GM19455 (cell line): ENCODE data around the gene FAM156A.
"Not testable (repeated sequence)": the region's sequence is repeated elsewhere in the genome, so short reads cannot be mapped to it uniquely, and the experiment has no call there.

Experiments used
- ATAC-seq: cut with Tn5 transposase; IDR thresholded peaks from one replicate; pipeline ENCODE4 v1.9.1; 2021; ENCODE audit not compliant: unreplicated experiment

FAM156A gene

DNA sequence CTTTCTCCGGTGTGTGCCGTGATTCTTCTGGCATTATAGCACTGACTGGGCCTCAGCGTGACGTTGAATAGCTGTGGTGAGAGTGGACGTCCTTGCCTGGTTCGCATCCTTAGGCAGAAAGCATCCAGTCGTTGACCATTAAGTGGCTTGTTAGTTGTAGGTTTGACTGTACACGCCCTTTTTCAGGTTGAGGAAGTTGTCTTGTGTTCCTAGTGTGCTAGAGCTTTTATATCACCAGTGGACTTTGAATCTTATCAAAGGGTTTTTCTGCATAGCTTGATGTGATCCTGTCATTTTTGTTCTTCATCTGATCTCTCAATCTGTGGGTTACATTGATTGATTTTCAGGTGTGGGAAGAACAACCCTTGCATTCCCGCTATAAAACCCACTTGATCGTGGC, 52.8 kb downstream of the FAM156A start:
- ATAC-seq, result not testable (repeated sequence)
